WTC11 (cell line): ENCODE data around the gene AKR1A1. TPM values are rescaled to one million over a fixed set of nuclear protein-coding genes. Genes with fewer than 3 reads are reported as not detected.
A peak's percentile ranks its signal among the peaks of the same experiment; 100 is the strongest.

Experiments used
- ATAC-seq: fragments of 200-7000 bp; cut with Tn5 transposase; 2 replicates; pipeline ENCODE4 v1.10.0; 2021; ENCODE audit warnings: mild to moderate bottlenecking, moderate library complexity
- CTCF ChIA-PET: fragments of 300-600 bp; sonication (Branson Sonifier 250); formaldehyde crosslinking; loops from one replicate; lab custom pipeline; 2021; ENCODE audit warnings: antibody characterized with exemption; lab: Charles Lee
- POLR2A ChIA-PET: fragments of 350-600 bp; sonication (Branson Sonifier 250); formaldehyde crosslinking; loops from one replicate; lab custom pipeline; 2021; ENCODE audit warnings: antibody characterized with exemption; lab: Charles Lee
- DNase-seq: peaks from one replicate; pipeline ENCODE4 v3.0.0; 2021; ENCODE audit warnings: low spot score
- H3K27ac Mint-ChIP-seq: 2 replicates; pipeline ENCODE4 v1.8.0; 2021; ENCODE audit warnings: mixed read lengths
- H3K27me3 Mint-ChIP-seq: 2 replicates; pipeline ENCODE4 v1.8.0; 2021; ENCODE audit warnings: low read depth, mild to moderate bottlenecking, moderate library complexity, mixed read lengths
- H3K36me3 Mint-ChIP-seq: 2 replicates; pipeline ENCODE4 v1.8.0; 2021; ENCODE audit warnings: mixed read lengths
- H3K4me1 Mint-ChIP-seq: 2 replicates; pipeline ENCODE4 v1.8.0; 2022; ENCODE audit warnings: mixed read lengths
- H3K4me3 Mint-ChIP-seq: 2 replicates; pipeline ENCODE4 v1.8.0; 2021; ENCODE audit warnings: mild to moderate bottlenecking, moderate library complexity, mixed read lengths
- H3K9me3 Mint-ChIP-seq: 2 replicates; pipeline ENCODE4 v1.8.0; 2021; ENCODE audit warnings: mixed read lengths
- FOXJ3 ChIP-seq: sonication (generic); formaldehyde crosslinking; IDR thresholded peaks from 2 replicates; pipeline ENCODE4 v1.9.0; 2021; ENCODE audit warnings: missing genetic modification reagents, mild to moderate bottlenecking, borderline replicate concordance
- FOXP1 ChIP-seq: sonication (generic); formaldehyde crosslinking; IDR thresholded peaks from 2 replicates; pipeline ENCODE4 v1.8.0; 2022; ENCODE audit warnings: missing genetic modification reagents, mild to moderate bottlenecking, moderate library complexity, borderline replicate concordance
- KAT7 ChIP-seq: sonication (generic); formaldehyde crosslinking; IDR thresholded peaks from 2 replicates; pipeline ENCODE4 v1.8.1; 2023; ENCODE audit warnings: missing genetic modification reagents, mild to moderate bottlenecking, borderline replicate concordance
- NFYB ChIP-seq: sonication (generic); formaldehyde crosslinking; conservative IDR thresholded peaks from 2 replicates; pipeline ENCODE4 v1.8.0; 2022; ENCODE audit warnings: low read depth, missing genetic modification reagents
- PRRX2 ChIP-seq: fragments of 250-450 bp; sonication (Bioruptor Pico); IDR thresholded peaks from 2 replicates; pipeline ENCODE4 v1.8.0; 2021; ENCODE audit warnings: mild to moderate bottlenecking
- TEAD1 ChIP-seq: sonication (generic); formaldehyde crosslinking; IDR thresholded peaks from 2 replicates; pipeline ENCODE4 v1.8.0; 2022; ENCODE audit warnings: mild to moderate bottlenecking, missing genetic modification reagents
- TP53 ChIP-seq: sonication (generic); formaldehyde crosslinking; IDR thresholded peaks from 2 replicates; pipeline ENCODE4 v1.8.1; 2023; ENCODE audit warnings: mild to moderate bottlenecking, missing genetic modification reagents
- ZNF232 ChIP-seq: sonication (generic); formaldehyde crosslinking; IDR thresholded peaks from 2 replicates; pipeline ENCODE4 v1.8.0; 2022; ENCODE audit warnings: mild to moderate bottlenecking, missing genetic modification reagents
- ZNF317 ChIP-seq: sonication (generic); formaldehyde crosslinking; IDR thresholded peaks from 2 replicates; pipeline ENCODE4 v1.8.1; 2023; ENCODE audit warnings: low read depth, mild to moderate bottlenecking, moderate library complexity, missing genetic modification reagents, borderline replicate concordance
- ZNF416 ChIP-seq: fragments of 250-450 bp; sonication (Bioruptor Pico); IDR thresholded peaks from 2 replicates; pipeline ENCODE4 v1.9.0; 2021; ENCODE audit warnings: mild to moderate bottlenecking, inconsistent platforms
- total RNA-seq: library from RNA; stranded (reverse); gene quantifications from 3 replicates; pipeline ENCODE4 v1.2.3, GENCODE V29; 2021
- TF ChIP-seq, protein P1 (sequence below): sonication (generic); formaldehyde crosslinking; IDR thresholded peaks from 2 replicates; pipeline ENCODE4 v1.8.0; 2022; ENCODE audit warnings: mild to moderate bottlenecking, missing genetic modification reagents
- TF ChIP-seq, protein P2 (sequence below): fragments of 250-450 bp; sonication (Bioruptor Pico); IDR thresholded peaks from 2 replicates; pipeline ENCODE4 v1.9.0; 2021; ENCODE audit warnings: mild to moderate bottlenecking, borderline replicate concordance
- TF ChIP-seq, protein P3 (sequence below): sonication (generic); formaldehyde crosslinking; IDR thresholded peaks from 2 replicates; pipeline ENCODE4 v1.8.1; 2023; ENCODE audit warnings: mild to moderate bottlenecking, missing genetic modification reagents
- TF ChIP-seq, protein P4 (sequence below): sonication (generic); formaldehyde crosslinking; IDR thresholded peaks from 2 replicates; pipeline ENCODE4 v1.8.1; 2023; ENCODE audit warnings: mild to moderate bottlenecking, missing genetic modification reagents
- TF ChIP-seq, protein P5 (sequence below): fragments of 250-450 bp; sonication (Bioruptor Pico); IDR thresholded peaks from 2 replicates; pipeline ENCODE4 v1.9.0; 2021; ENCODE audit warnings: moderate library complexity, mild to moderate bottlenecking, inconsistent platforms, borderline replicate concordance
- TF ChIP-seq, protein P6 (sequence below): fragments of 250-450 bp; sonication (Bioruptor Pico); conservative IDR thresholded peaks from 2 replicates; pipeline ENCODE4 v1.9.0; 2021; ENCODE audit warnings: mild to moderate bottlenecking
- TF ChIP-seq, protein P7 (sequence below): fragments of 250-450 bp; sonication (Bioruptor Pico); IDR thresholded peaks from 2 replicates; pipeline ENCODE4 v1.9.0; 2021; ENCODE audit warnings: mild to moderate bottlenecking
- TF ChIP-seq, protein P8 (sequence below): sonication (generic); formaldehyde crosslinking; IDR thresholded peaks from 2 replicates; pipeline ENCODE4 v1.8.1; 2023; ENCODE audit warnings: mild to moderate bottlenecking, moderate library complexity, missing genetic modification reagents

The AKR1A1 gene
- total RNA-seq, 1 experiment from 2014 or later: 338 TPM

DNA sequence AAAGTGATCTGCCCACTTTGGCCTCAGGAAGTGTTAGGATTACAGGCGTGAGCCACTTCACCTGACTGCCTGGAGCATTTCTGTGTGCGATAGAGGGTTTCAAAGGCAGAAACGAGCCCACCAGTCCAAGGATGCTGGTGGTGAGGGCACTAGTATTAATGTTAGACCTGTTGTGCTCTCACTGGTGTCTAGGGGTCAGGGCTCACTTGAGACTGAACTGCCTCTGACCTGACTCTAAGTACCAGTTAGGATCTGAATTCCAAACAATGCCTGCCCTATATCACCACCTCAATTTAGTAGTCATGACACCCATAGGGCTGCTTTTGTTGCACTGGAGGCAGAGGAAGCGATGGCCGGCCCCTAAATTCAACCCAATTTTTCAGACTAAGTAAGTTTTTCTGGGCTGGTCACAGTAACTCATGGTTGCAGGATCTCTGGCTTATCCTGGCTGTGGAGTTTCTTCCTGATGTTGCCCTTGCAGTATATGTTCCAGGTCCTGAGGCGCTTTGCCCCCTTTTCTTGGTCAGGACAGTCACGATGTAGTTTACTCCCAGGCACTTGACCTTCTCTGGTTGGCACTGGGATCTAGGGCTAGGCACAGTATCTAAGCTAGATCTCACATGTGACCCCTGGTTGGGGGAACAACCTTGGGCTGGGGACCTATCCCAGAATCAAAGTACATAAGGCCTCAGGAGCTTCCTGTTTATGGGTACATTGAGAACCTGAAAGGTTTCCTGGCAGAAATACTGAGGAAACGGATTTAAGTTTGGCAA, 68.7 kb downstream of the AKR1A1 start:
- no peaks in the 10 kb centered on the region for H3K9me3 Mint-ChIP-seq
- no peak overlapping the region for H3K4me3 Mint-ChIP-seq
- H3K36me3 Mint-ChIP-seq: peaks cover 46% of the 10 kb centered on the region
- H3K27me3 Mint-ChIP-seq: no peaks in the 10 kb centered on the region
- CTCF ChIA-PET: no interaction called here
- ATAC-seq (peak; percentile 9), DNase-seq (no peak)
- POLR2A ChIA-PET: interaction anchor here (0.5 kb wide), 1 partner anchor 226 kb away, joined by 3 read pairs; no protein-coding TSS in a partner anchor
- peaks cover 4% of the 10 kb centered on the region; the same call in 1 of the 2 replicates for H3K4me1 Mint-ChIP-seq
- H3K27ac Mint-ChIP-seq: peak overlapping the region; percentile 84
- TF ChIP-seq, protein P1, sequence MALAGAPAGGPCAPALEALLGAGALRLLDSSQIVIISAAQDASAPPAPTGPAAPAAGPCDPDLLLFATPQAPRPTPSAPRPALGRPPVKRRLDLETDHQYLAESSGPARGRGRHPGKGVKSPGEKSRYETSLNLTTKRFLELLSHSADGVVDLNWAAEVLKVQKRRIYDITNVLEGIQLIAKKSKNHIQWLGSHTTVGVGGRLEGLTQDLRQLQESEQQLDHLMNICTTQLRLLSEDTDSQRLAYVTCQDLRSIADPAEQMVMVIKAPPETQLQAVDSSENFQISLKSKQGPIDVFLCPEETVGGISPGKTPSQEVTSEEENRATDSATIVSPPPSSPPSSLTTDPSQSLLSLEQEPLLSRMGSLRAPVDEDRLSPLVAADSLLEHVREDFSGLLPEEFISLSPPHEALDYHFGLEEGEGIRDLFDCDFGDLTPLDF (CRISPR knock-in tag): no peak
- TF ChIP-seq NFYB: no peak
- TF ChIP-seq ZNF416: no peak
- TF ChIP-seq FOXP1 (CRISPR knock-in tag): peak; percentile 25; the same call in 1 of the 2 replicates
- TF ChIP-seq, protein P2, sequence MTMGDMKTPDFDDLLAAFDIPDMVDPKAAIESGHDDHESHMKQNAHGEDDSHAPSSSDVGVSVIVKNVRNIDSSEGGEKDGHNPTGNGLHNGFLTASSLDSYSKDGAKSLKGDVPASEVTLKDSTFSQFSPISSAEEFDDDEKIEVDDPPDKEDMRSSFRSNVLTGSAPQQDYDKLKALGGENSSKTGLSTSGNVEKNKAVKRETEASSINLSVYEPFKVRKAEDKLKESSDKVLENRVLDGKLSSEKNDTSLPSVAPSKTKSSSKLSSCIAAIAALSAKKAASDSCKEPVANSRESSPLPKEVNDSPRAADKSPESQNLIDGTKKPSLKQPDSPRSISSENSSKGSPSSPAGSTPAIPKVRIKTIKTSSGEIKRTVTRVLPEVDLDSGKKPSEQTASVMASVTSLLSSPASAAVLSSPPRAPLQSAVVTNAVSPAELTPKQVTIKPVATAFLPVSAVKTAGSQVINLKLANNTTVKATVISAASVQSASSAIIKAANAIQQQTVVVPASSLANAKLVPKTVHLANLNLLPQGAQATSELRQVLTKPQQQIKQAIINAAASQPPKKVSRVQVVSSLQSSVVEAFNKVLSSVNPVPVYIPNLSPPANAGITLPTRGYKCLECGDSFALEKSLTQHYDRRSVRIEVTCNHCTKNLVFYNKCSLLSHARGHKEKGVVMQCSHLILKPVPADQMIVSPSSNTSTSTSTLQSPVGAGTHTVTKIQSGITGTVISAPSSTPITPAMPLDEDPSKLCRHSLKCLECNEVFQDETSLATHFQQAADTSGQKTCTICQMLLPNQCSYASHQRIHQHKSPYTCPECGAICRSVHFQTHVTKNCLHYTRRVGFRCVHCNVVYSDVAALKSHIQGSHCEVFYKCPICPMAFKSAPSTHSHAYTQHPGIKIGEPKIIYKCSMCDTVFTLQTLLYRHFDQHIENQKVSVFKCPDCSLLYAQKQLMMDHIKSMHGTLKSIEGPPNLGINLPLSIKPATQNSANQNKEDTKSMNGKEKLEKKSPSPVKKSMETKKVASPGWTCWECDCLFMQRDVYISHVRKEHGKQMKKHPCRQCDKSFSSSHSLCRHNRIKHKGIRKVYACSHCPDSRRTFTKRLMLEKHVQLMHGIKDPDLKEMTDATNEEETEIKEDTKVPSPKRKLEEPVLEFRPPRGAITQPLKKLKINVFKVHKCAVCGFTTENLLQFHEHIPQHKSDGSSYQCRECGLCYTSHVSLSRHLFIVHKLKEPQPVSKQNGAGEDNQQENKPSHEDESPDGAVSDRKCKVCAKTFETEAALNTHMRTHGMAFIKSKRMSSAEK (CRISPR knock-in tag): 0 out of 2 replicates have a peak, but pooled peaks have one; percentile 31
- no peak for TF ChIP-seq FOXJ3 (CRISPR knock-in tag)
- no peak for TF ChIP-seq KAT7 (CRISPR knock-in tag)
- TF ChIP-seq, protein P3, sequence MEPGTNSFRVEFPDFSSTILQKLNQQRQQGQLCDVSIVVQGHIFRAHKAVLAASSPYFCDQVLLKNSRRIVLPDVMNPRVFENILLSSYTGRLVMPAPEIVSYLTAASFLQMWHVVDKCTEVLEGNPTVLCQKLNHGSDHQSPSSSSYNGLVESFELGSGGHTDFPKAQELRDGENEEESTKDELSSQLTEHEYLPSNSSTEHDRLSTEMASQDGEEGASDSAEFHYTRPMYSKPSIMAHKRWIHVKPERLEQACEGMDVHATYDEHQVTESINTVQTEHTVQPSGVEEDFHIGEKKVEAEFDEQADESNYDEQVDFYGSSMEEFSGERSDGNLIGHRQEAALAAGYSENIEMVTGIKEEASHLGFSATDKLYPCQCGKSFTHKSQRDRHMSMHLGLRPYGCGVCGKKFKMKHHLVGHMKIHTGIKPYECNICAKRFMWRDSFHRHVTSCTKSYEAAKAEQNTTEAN: no peak
- TF ChIP-seq TP53 (CRISPR knock-in tag): no peak
- TF ChIP-seq, protein P4, sequence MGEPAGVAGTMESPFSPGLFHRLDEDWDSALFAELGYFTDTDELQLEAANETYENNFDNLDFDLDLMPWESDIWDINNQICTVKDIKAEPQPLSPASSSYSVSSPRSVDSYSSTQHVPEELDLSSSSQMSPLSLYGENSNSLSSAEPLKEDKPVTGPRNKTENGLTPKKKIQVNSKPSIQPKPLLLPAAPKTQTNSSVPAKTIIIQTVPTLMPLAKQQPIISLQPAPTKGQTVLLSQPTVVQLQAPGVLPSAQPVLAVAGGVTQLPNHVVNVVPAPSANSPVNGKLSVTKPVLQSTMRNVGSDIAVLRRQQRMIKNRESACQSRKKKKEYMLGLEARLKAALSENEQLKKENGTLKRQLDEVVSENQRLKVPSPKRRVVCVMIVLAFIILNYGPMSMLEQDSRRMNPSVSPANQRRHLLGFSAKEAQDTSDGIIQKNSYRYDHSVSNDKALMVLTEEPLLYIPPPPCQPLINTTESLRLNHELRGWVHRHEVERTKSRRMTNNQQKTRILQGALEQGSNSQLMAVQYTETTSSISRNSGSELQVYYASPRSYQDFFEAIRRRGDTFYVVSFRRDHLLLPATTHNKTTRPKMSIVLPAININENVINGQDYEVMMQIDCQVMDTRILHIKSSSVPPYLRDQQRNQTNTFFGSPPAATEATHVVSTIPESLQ (CRISPR knock-in tag): no peak
- no peak for TF ChIP-seq ZNF317 (CRISPR knock-in tag)
- TF ChIP-seq, protein P5, sequence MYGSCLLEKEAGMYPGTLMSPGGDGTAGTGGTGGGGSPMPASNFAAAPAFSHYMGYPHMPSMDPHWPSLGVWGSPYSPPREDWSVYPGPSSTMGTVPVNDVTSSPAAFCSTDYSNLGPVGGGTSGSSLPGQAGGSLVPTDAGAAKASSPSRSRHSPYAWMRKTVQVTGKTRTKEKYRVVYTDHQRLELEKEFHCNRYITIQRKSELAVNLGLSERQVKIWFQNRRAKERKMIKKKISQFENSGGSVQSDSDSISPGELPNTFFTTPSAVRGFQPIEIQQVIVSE (CRISPR knock-in tag): no peak
- TF ChIP-seq TEAD1 (CRISPR knock-in tag): no peak
- TF ChIP-seq, protein P6, sequence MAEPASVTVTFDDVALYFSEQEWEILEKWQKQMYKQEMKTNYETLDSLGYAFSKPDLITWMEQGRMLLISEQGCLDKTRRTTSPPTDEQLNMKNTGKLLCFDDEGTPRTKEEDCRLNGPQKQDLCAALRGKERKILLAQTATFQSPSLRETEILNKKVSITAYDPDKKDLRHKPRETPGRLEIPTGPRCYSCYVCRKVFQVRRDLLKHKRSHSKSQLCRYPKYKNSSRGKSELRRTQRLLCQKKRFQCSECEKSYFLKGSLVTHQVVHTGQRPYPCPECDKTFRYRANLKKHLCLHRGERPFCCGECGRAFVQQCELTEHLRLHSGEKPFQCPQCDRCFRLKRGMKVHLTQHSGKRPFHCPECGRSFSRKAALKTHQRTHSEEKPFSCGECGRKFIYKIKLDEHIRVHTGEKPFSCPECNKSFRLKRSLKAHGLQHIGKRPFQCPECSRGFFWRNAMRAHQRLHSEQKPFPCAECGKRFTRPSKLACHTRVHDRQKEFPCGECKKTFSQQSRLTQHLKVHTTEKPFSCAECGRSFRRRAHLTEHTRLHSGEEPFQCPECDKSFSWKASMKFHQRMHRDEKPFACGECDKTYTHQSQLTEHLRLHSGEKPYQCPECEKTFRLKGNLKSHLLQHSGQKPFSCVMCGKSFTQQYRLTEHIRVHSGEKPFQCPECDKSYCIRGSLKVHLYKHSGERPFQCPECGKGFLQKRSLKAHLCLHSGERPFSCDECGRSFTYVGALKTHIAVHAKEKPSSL (CRISPR knock-in tag): no peak; the same call in 1 of the 2 replicates
- peak; percentile 75; the same call in 1 of the 2 replicates for TF ChIP-seq PRRX2
- TF ChIP-seq, protein P7, sequence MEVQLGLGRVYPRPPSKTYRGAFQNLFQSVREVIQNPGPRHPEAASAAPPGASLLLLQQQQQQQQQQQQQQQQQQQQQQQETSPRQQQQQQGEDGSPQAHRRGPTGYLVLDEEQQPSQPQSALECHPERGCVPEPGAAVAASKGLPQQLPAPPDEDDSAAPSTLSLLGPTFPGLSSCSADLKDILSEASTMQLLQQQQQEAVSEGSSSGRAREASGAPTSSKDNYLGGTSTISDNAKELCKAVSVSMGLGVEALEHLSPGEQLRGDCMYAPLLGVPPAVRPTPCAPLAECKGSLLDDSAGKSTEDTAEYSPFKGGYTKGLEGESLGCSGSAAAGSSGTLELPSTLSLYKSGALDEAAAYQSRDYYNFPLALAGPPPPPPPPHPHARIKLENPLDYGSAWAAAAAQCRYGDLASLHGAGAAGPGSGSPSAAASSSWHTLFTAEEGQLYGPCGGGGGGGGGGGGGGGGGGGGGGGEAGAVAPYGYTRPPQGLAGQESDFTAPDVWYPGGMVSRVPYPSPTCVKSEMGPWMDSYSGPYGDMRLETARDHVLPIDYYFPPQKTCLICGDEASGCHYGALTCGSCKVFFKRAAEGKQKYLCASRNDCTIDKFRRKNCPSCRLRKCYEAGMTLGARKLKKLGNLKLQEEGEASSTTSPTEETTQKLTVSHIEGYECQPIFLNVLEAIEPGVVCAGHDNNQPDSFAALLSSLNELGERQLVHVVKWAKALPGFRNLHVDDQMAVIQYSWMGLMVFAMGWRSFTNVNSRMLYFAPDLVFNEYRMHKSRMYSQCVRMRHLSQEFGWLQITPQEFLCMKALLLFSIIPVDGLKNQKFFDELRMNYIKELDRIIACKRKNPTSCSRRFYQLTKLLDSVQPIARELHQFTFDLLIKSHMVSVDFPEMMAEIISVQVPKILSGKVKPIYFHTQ: peak; percentile 19; the same call in 1 of the 2 replicates
- TF ChIP-seq, protein P8, sequence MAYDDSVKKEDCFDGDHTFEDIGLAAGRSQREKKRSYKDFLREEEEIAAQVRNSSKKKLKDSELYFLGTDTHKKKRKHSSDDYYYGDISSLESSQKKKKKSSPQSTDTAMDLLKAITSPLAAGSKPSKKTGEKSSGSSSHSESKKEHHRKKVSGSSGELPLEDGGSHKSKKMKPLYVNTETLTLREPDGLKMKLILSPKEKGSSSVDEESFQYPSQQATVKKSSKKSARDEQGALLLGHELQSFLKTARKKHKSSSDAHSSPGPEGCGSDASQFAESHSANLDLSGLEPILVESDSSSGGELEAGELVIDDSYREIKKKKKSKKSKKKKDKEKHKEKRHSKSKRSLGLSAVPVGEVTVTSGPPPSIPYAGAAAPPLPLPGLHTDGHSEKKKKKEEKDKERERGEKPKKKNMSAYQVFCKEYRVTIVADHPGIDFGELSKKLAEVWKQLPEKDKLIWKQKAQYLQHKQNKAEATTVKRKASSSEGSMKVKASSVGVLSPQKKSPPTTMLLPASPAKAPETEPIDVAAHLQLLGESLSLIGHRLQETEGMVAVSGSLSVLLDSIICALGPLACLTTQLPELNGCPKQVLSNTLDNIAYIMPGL (CRISPR knock-in tag): no peak
- TF ChIP-seq ZNF232: no peak
